SK-MEL-5 (cell line): ENCODE measurements around the gene SMARCD3. TPM values are rescaled to one million over a fixed set of nuclear protein-coding genes. Genes with fewer than 3 reads are reported as not detected.

ENCODE experiments used
- DNase-seq: peaks from one replicate; pipeline ENCODE4 v3.0.0-alpha.2; 2016; ENCODE audit warnings: low read depth, low spot score
- in situ Hi-C: cut with HindIII; loops from 2 replicates; pipeline ENCODE4 v1.10.0; 2016; ENCODE audit warnings: low sequenced_read_pairs, high pct_unique_total_duplicates, low pct_unique_long_range_greater_than_20kb
- total RNA-seq: library from RNA; depleted of rRNA; stranded (reverse); fragments of >200 nt; shearing (Covaris generic); gene quantifications from 2 replicates; pipeline ENCODE4 v1.2.3, GENCODE V29; 2014

SMARCD3 gene
- total RNA-seq, 1 experiment from 2014 or later: 22.9 TPM

GRCh38 chr7:151274936-151275812, 26.7 kb upstream of the SMARCD3 start:
- in situ Hi-C loops: no loop called here
- DNase-seq: no peak

- no peak for DNase-seq
- in situ Hi-C loops: no loop called here
Observed at GRCh38 chr7:151274396-151274795, 25.9 kb upstream of the SMARCD3 start.

GRCh38 chr7:151273651-151274390, 25.3 kb upstream of the SMARCD3 start:
- DNase-seq: no peak

GRCh38 chr7:151272877-151273276, 24.4 kb upstream of the SMARCD3 start:
- no peak for DNase-seq
- in situ Hi-C loops: no loop called here

More at GRCh38 chr7:151273651-151274390, 25.3 kb upstream of the SMARCD3 start:
- in situ Hi-C loops: no loop called here

- in situ Hi-C loops: no loop called here
- DNase-seq: no peak
Observed at GRCh38 chr7:151272405-151272804, 23.9 kb upstream of the SMARCD3 start.

- peak; percentile 51 for DNase-seq
Observed at GRCh38 chr7:151271699-151272355, 23.3 kb upstream of the SMARCD3 start.

GRCh38 chr7:151269511-151269910, 21.0 kb upstream of the SMARCD3 start:
- no peak for DNase-seq
- in situ Hi-C loops: no loop called here

More at GRCh38 chr7:151271699-151272355, 23.3 kb upstream of the SMARCD3 start:
- in situ Hi-C loops: no loop called here

GRCh38 chr7:151265351-151265931, 16.9 kb upstream of the SMARCD3 start:
- in situ Hi-C loops: no loop called here
- no peak for DNase-seq

- DNase-seq: no peak
- in situ Hi-C loops: no loop called here
Observed at GRCh38 chr7:151264615-151265014, 16.1 kb upstream of the SMARCD3 start.

- in situ Hi-C loops: no loop called here
Observed at GRCh38 chr7:151261529-151261928, 13.0 kb upstream of the SMARCD3 start.

GRCh38 chr7:151260883-151261282, 12.4 kb upstream of the SMARCD3 start:
- in situ Hi-C loops: no loop called here
- DNase-seq: no peak

More at GRCh38 chr7:151261529-151261928, 13.0 kb upstream of the SMARCD3 start:
- DNase-seq: no peak

DNA sequence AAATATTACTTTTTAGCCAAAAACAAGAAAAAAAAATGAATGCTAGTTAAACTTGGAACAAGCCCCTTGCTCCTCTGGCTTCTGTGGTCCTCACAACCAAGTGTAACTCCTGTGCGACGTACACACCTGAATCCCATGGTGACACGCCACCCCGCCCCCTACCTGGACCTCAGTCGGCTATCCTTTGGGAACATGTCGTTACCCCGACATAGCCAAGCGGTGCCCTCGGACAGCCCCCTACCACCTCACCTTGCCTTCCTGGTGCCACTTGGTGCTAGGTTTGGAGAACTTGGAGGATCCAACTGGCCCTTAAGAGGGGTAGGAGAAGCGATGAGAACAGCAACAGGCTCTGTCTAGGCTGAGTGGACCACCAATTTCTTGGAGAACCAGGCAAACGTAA, 12.0 kb upstream of the SMARCD3 start:
- in situ Hi-C loops: no loop called here
- DNase-seq: no peak

DNA sequence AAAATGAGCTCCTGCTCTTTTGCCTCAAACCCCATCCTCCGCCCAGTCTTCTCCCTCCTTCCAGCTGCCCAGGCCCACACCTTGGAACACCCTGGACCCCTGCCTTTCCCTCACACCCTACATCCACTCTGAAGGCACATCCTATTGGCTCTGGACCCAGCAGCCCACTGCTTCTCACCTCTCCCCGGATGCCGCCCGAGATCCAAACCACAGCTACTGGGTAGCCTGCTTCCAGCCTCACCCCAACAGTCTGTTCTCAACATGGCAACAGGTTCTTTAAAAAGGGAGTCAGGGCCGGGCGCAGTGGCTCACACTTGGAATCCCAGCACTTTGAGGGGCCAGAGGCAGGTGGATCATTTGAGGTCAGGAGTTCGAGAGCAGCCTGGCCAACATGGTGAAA, 9.5 kb upstream of the SMARCD3 start:
- no peak for DNase-seq
- in situ Hi-C loops: loop anchor here (10.0 kb wide), 1 partner anchor 47 kb away; no protein-coding TSS in a partner anchor

DNA sequence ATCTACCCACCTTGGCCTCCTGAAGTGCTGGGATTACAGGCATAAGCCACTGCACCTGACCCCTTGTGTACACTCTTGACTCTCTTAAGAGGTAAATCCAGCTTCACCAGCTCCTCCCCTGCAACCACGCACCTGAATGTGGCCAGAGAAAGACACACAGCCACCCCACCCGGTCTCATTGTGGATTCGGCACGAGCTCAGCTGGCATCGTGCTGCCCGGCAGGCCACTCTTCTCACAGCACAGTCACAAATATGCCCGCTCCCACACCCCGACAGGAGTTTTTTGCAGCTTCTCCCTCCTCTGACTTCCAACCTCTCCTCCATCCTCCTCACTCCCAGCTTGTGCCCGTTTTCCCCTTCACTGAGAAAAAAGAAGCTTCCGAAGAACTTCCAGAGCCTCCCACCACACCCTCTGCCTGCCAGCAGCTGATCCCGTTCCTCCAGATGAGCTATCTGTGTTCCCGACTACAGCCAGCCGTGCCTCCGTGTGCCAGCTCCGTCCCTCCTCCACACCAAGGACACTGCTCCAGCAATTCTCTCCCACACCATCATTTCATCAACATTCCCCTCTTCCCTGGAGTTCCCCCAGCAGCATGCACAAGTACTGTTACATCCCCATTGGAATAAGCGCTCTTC, 8.0 kb upstream of the SMARCD3 start:
- DNase-seq: no peak
- in situ Hi-C loops: loop anchor here (10.0 kb wide), 1 partner anchor 48 kb away; no protein-coding TSS in a partner anchor

GRCh38 chr7:151255390-151255789, 6.9 kb upstream of the SMARCD3 start:
- DNase-seq: no peak
- in situ Hi-C loops: loop anchor here (10.0 kb wide), 1 partner anchor 49 kb away; no protein-coding TSS in a partner anchor

- DNase-seq: no peak
- in situ Hi-C loops: loop anchor here (10.0 kb wide), 1 partner anchor 50 kb away; no protein-coding TSS in a partner anchor
Observed at GRCh38 chr7:151254851-151255250, 6.4 kb upstream of the SMARCD3 start.

DNA sequence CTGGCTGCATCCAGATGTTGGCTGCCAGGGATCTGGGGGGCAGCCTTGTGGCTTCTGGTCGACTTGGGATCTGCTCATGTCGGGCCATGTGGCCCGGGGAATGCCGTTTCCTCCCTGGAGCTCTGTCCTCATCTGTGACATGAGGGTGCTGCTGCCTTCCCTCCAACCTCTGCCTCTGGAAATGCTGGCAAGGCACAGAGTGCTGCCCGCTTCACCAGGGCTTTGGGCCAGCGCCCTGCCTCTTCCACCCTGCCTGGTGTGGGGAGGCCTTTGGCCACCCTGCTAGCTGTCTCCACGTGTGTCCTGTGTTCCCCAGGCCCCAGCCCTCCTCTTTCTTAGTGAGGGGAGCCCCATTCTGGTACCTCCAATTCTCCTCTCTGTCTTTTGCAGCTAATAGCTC, 5.8 kb upstream of the SMARCD3 start:
- no peak for DNase-seq
- in situ Hi-C loops: loop anchor here (10.0 kb wide), 1 partner anchor 50 kb away; no protein-coding TSS in a partner anchor
